Activated T-cell treated with anti-CD3 and anti-CD28 coated beads, Interleukin-2, amount 50 U/mL, for 72 hours (primary cell): ENCODE results near the gene RAB44. TPM values are rescaled to one million over a fixed set of nuclear protein-coding genes. Genes with fewer than 3 reads are reported as not detected.
A peak's percentile ranks its signal among the peaks of the same experiment; 100 is the strongest.

Source experiments
- ATAC-seq, 2 donors: fragments of 150-1000 bp; cut with Tn5 transposase; replicated peaks in 1 of 2; 2 replicates each; pipeline ENCODE4 v1.10.0; 2021; ENCODE audit warnings: moderate library complexity in 2 of 2, mild to moderate bottlenecking in 1 of 2
- DNase-seq, 2 donors: peaks; one replicate each; pipeline ENCODE4 v3.0.0; 2021 to 2022; ENCODE audit warnings: mixed read lengths in 1 of 2
- H3K27ac Mint-ChIP-seq: one replicate; pipeline ENCODE4 v1.8.0; 2022; ENCODE audit warnings: mild to moderate bottlenecking, moderate library complexity, mixed read lengths
- H3K27me3 Mint-ChIP-seq: one replicate; pipeline ENCODE4 v1.8.0; 2022; ENCODE audit warnings: low read depth, mixed read lengths
- H3K36me3 Mint-ChIP-seq, 2 donors: one replicate each; pipeline ENCODE4 v1.8.0; 2022; ENCODE audit warnings: mixed read lengths in 2 of 2, mild to moderate bottlenecking in 1 of 2; ENCODE audit not compliant: insufficient read depth in 2 of 2
- H3K4me1 Mint-ChIP-seq: one replicate; pipeline ENCODE4 v1.8.0; 2022; ENCODE audit warnings: low read depth, mixed read lengths
- H3K4me3 Mint-ChIP-seq, 2 donors: one replicate each; pipeline ENCODE4 v1.8.0; 2022; ENCODE audit warnings: mild to moderate bottlenecking in 2 of 2, mixed read lengths in 2 of 2, moderate library complexity in 2 of 2
- H3K9me3 Mint-ChIP-seq, 2 donors: one replicate each; pipeline ENCODE4 v1.8.0; 2022; ENCODE audit warnings: mixed read lengths in 2 of 2
- total RNA-seq, 2 donors: library from RNA; stranded (reverse); gene quantifications; one replicate each; pipeline ENCODE4 v1.2.3, GENCODE V29; 2022

The RAB44 gene
- total RNA-seq, 2 donors from 2014 or later = 0.05 to 0.09 TPM

GRCh38 chr6:36765190-36765589, 67.6 kb downstream of the RAB44 start:
- DNase-seq (no peak), ATAC-seq (no peak)
- no peak overlapping the region for H3K27ac Mint-ChIP-seq
- no peak overlapping the region for H3K4me3 Mint-ChIP-seq
- no peaks in the 10 kb centered on the region for H3K27me3 Mint-ChIP-seq
- peaks cover 27% of the 10 kb centered on the region for H3K4me1 Mint-ChIP-seq
- H3K36me3 Mint-ChIP-seq = no peaks in the 10 kb centered on the region
- H3K9me3 Mint-ChIP-seq = no peaks in the 10 kb centered on the region

GRCh38 chr6:36765594-36766398, 68.2 kb downstream of the RAB44 start:
- peak; percentile 82 to 93 for ATAC-seq
- Mint-ChIP-seq H3K36me3 (no peaks in the 10 kb centered on the region), H3K9me3 (no peaks in the 10 kb centered on the region), H3K27me3 (no peaks in the 10 kb centered on the region), H3K4me3 (no peak overlapping the region), H3K27ac (no peak overlapping the region), H3K4me1 (peaks cover 33% of the 10 kb centered on the region)
- DNase-seq = peak; percentile 88

- Mint-ChIP-seq H3K27me3 (no peaks in the 10 kb centered on the region), H3K4me1 (peaks cover 37% of the 10 kb centered on the region), H3K4me3 (no peak overlapping the region), H3K9me3 (no peaks in the 10 kb centered on the region), H3K36me3 (no peaks in the 10 kb centered on the region), H3K27ac (no peak overlapping the region)
- DNase-seq = no peak
- no peak for ATAC-seq
These were observed 68.8 kb downstream of the RAB44 start for GRCh38 chr6:36766399-36766945.

GRCh38 chr6:36769183-36769675, 71.6 kb downstream of the RAB44 start:
- Mint-ChIP-seq H3K27ac (peak overlapping the region; percentile 86), H3K36me3 (no peaks in the 10 kb centered on the region), H3K9me3 (no peaks in the 10 kb centered on the region), H3K4me3 (peak overlapping the region; percentile 64 to 67), H3K27me3 (no peaks in the 10 kb centered on the region), H3K4me1 (peaks cover 37% of the 10 kb centered on the region)
- ATAC-seq (peak; percentile 4 to 5), DNase-seq (no peak)

- peak; percentile 44 to 46 for DNase-seq
- Mint-ChIP-seq H3K27me3 (no peaks in the 10 kb centered on the region), H3K36me3 (no peaks in the 10 kb centered on the region), H3K4me3 (peak overlapping the region; percentile 64 to 67), H3K4me1 (peaks cover 37% of the 10 kb centered on the region), H3K9me3 (no peaks in the 10 kb centered on the region), H3K27ac (peak overlapping the region; percentile 86)
- ATAC-seq = peak; percentile 54 to 75
These were observed 72.3 kb downstream of the RAB44 start for GRCh38 chr6:36769676-36770499.

- Mint-ChIP-seq H3K27ac (peak overlapping the region; percentile 86), H3K9me3 (no peaks in the 10 kb centered on the region), H3K36me3 (no peaks in the 10 kb centered on the region), H3K4me1 (peaks cover 33% of the 10 kb centered on the region), H3K4me3 (no peak overlapping the region), H3K27me3 (no peaks in the 10 kb centered on the region)
- ATAC-seq (no peak), DNase-seq (no peak)
These were observed 73.5 kb downstream of the RAB44 start for GRCh38 chr6:36771145-36771544.

GRCh38 chr6:36772397-36772796, 74.8 kb downstream of the RAB44 start:
- Mint-ChIP-seq H3K4me1 (peaks cover 29% of the 10 kb centered on the region), H3K9me3 (no peaks in the 10 kb centered on the region), H3K36me3 (no peaks in the 10 kb centered on the region), H3K27me3 (no peaks in the 10 kb centered on the region), H3K27ac (no peak overlapping the region), H3K4me3 (no peak overlapping the region)
- DNase-seq = no peak
- no peak for ATAC-seq

GRCh38 chr6:36774331-36774730, 76.7 kb downstream of the RAB44 start:
- Mint-ChIP-seq H3K36me3 (no peaks in the 10 kb centered on the region), H3K27ac (no peak overlapping the region), H3K27me3 (no peaks in the 10 kb centered on the region), H3K4me3 (no peak overlapping the region), H3K4me1 (peaks cover 19% of the 10 kb centered on the region), H3K9me3 (no peaks in the 10 kb centered on the region)
- DNase-seq (no peak), ATAC-seq (no peak)

GRCh38 chr6:36776167-36776566, 78.5 kb downstream of the RAB44 start:
- H3K4me3 Mint-ChIP-seq = no peak overlapping the region
- no peaks in the 10 kb centered on the region for H3K36me3 Mint-ChIP-seq
- peaks cover 5% of the 10 kb centered on the region for H3K4me1 Mint-ChIP-seq
- H3K27me3 Mint-ChIP-seq = no peaks in the 10 kb centered on the region
- H3K9me3 Mint-ChIP-seq = no peaks in the 10 kb centered on the region
- ATAC-seq = no peak
- DNase-seq = no peak
- H3K27ac Mint-ChIP-seq = no peak overlapping the region

- no peak for DNase-seq
- ATAC-seq = no peak
- Mint-ChIP-seq H3K36me3 (no peaks in the 10 kb centered on the region), H3K27me3 (no peaks in the 10 kb centered on the region), H3K9me3 (no peaks in the 10 kb centered on the region), H3K4me1 (peaks cover 8% of the 10 kb centered on the region), H3K27ac (no peak overlapping the region), H3K4me3 (no peak overlapping the region)
These were observed 80.2 kb downstream of the RAB44 start for GRCh38 chr6:36777801-36778200.

GRCh38 chr6:36779227-36779626, 81.6 kb downstream of the RAB44 start:
- Mint-ChIP-seq H3K4me1 (peaks cover 10% of the 10 kb centered on the region), H3K9me3 (no peaks in the 10 kb centered on the region), H3K36me3 (no peaks in the 10 kb centered on the region), H3K27ac (no peak overlapping the region), H3K27me3 (no peaks in the 10 kb centered on the region), H3K4me3 (no peak overlapping the region)
- ATAC-seq (peak in 1 of 2 donors; percentile 17), DNase-seq (no peak)

GRCh38 chr6:36780442-36781177, 83.0 kb downstream of the RAB44 start:
- no peaks in the 10 kb centered on the region for H3K36me3 Mint-ChIP-seq

More at GRCh38 chr6:36780442-36781177, 83.0 kb downstream of the RAB44 start:
- DNase-seq (no peak), ATAC-seq (no peak)
- no peaks in the 10 kb centered on the region for H3K27me3 Mint-ChIP-seq
- peaks cover 10% of the 10 kb centered on the region for H3K4me1 Mint-ChIP-seq
- H3K9me3 Mint-ChIP-seq = no peaks in the 10 kb centered on the region
- H3K27ac Mint-ChIP-seq = no peak overlapping the region
- H3K4me3 Mint-ChIP-seq = no peak overlapping the region
